GM12801 (cell line): ENCODE data around the gene PSMB3.

Experiments
- TF ChIP-seq, protein P1 (sequence below): IDR thresholded peaks from one replicate; pipeline ENCODE4 v1.5.1; 2011; ENCODE audit warnings: control low read depth; ENCODE audit not compliant: insufficient read length; ENCODE audit errors: extremely low read depth

Gene PSMB3

DNA sequence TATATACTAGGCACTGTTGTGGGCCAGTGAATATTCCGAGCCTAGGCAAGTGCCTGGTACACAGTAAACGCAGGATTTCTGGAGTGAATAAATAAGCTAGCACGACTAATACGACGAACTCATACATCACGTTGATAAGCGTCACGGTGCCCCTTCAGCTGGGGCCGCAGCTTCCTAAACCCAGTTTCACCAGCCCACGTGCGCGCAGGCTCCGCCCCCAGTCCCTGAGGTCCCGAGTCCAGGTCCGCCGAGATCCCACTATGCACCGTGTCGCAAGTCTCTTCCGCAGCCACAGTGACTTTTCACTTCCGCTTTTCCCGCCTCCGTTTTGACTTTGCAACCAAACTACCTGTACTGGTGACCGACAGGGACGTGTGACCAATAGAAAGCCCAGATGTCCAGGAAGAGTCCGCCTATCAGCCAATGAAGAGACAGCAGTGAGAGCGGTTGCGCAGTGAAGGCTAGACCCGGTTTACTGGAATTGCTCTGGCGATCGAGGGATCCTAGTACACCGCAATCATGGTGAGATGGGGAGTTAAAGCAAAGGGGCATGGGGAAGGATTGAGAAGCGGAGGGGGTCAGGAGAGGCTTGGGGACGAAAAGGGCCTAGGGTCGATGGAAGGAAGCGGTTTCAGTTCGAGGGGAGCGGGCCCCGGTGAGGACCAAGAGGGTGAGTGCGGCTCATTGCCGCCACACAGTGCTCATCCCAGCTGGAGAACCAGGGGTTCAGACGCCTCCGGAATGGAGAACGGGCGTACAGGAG is at the start of gene PSMB3:
TSS of gene PSMB3 (plus strand) at position 434 of the 763 bp plus-strand sequence. CDS start at position 520, 86 bp downstream.
- TF ChIP-seq, protein P1, sequence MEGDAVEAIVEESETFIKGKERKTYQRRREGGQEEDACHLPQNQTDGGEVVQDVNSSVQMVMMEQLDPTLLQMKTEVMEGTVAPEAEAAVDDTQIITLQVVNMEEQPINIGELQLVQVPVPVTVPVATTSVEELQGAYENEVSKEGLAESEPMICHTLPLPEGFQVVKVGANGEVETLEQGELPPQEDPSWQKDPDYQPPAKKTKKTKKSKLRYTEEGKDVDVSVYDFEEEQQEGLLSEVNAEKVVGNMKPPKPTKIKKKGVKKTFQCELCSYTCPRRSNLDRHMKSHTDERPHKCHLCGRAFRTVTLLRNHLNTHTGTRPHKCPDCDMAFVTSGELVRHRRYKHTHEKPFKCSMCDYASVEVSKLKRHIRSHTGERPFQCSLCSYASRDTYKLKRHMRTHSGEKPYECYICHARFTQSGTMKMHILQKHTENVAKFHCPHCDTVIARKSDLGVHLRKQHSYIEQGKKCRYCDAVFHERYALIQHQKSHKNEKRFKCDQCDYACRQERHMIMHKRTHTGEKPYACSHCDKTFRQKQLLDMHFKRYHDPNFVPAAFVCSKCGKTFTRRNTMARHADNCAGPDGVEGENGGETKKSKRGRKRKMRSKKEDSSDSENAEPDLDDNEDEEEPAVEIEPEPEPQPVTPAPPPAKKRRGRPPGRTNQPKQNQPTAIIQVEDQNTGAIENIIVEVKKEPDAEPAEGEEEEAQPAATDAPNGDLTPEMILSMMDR, result no peak

DNA sequence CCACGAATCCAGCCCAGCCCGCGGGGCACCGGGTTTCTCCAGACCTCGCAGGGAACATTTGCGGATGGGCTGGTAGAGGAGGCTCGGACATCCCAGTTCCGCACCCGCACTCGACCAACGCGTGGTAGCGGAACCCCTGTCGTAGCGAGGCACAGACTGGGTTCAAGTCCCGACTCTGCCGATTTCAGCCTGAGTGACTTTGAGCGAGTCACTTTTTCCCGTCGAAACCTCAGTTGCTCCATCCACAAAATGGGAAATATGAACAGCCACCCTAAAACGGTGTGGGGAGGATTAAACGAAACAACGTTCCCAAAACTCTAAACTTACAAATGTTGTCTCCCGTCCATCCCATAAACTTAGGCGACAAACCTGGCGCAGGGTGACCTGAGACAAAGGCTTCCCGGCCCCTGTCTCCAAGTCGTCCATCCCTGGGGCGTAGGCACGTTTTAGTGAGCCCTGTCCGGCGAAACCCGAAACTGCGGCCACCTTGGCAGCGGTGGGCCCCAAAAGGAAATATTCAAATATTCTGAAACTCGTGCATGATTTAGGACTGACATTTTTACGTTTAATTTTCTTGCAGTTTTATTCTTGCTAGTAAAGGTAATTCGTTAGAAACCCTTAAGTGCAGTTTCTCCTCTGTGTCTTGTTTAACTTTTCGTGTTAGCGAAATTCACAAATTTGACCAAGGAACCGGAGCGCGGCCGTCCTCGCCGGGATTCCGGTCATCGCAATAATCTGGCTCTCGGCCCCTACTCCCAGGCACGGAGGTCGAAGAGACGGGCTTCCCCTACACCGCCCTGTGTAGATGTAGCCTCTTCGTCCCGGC is 49.4 kb upstream of the PSMB3 start:
- TF ChIP-seq, protein P1, result no peak

- TF ChIP-seq, protein P1, result no peak
These were observed 48.6 kb upstream of the PSMB3 start for GRCh38 chr17:38703742-38704605.

- TF ChIP-seq, protein P1, result no peak
These were observed 47.7 kb upstream of the PSMB3 start, which contains the start of gene MLLT6 for GRCh38 chr17:38704606-38705522. Gene MLLT6, plus strand, starts transcription at chr17:38705273. Its CDS starts 360 bp downstream, at chr17:38705633.

- TF ChIP-seq, protein P1, result no peak
These were observed 47.1 kb upstream of the PSMB3 start for GRCh38 chr17:38705523-38705802.

- TF ChIP-seq, protein P1, result no peak
These were observed 46.6 kb upstream of the PSMB3 start for GRCh38 chr17:38705803-38706504.
